Measurements from ENCODE around the gene CHMP3. TPM values are rescaled to one million over a fixed set of nuclear protein-coding genes. Genes with fewer than 3 reads are reported as not detected.

The CHMP3 gene
- total RNA-seq, 1 experiment from 2014 or later, result 22.7 TPM

DNA sequence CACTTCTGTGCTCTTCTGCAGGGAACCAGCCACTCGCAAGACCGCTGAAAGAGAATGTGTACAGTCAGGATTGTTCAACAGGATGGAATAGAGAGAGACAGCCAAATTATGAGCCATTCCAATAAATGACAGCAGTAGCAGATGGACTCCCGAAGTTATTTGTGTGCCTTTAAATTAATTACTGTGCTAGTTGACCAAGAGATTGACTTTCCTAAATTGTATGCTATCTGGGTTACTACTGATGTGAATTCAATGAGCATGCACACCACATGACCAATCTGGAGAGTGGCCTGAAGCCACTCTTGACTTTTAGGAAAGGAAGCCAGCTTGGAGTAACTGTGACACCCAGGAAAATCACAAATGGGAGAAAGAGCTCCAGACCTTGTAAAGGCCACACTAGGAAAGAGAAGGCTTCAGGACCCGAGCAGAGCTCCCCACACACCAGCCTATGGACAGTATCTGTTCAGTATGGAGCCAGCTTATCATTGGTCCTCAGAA is 52.8 kb downstream of the CHMP3 start:
- Mint-ChIP-seq H3K27me3 (ENCODE audit: low read depth) (no peaks in the 10 kb centered on the region), H3K9me3 (no peaks in the 10 kb centered on the region), H3K36me3 (peaks cover 6% of the 10 kb centered on the region), H3K4me1 (no peaks in the 10 kb centered on the region), H3K27ac (no peak overlapping the region), H3K4me3 (no peak overlapping the region)
- CTCF ChIA-PET, result no interaction called here
- DNase-seq (ENCODE audit: low spot score), result no peak
- ATAC-seq, result no peak
- POLR2A ChIA-PET, result no interaction called here
- TF ChIP-seq JUN (CRISPR knock-in tag; IDR thresholded peaks at IDR 0.05) (no peak), ZBTB21 (CRISPR knock-in tag; IDR thresholded peaks at IDR 0.05; ENCODE audit: borderline replicate concordance) (no peak), ESRRA (CRISPR knock-in tag; IDR thresholded peaks at IDR 0.05; ENCODE audit: borderline replicate concordance) (no peak)

- POLR2A ChIA-PET, result interaction anchor here (0.5 kb wide), 1 partner anchor 75 kb away, joined by 3 read pairs; no protein-coding TSS in a partner anchor
- no peak for DNase-seq (ENCODE audit: low spot score)
- ATAC-seq, result no peak
- peaks cover 25% of the 10 kb centered on the region for H3K36me3 Mint-ChIP-seq
- CTCF ChIA-PET, result no interaction called here
- H3K9me3 Mint-ChIP-seq, result peaks cover 6% of the 10 kb centered on the region
- H3K27ac Mint-ChIP-seq, result no peak overlapping the region
- H3K4me3 Mint-ChIP-seq, result no peak overlapping the region
- TF ChIP-seq FOXJ3 (CRISPR knock-in tag; IDR thresholded peaks at IDR 0.05; ENCODE audit: borderline replicate concordance) (no peak), ELF4 (CRISPR knock-in tag; IDR thresholded peaks at IDR 0.05; ENCODE audit: low read depth) (no peak), ZNF671 (CRISPR knock-in tag; IDR thresholded peaks at IDR 0.05) (no peak), E2F1 (CRISPR knock-in tag; IDR thresholded peaks at IDR 0.05) (no peak), PREB (CRISPR knock-in tag; IDR thresholded peaks at IDR 0.05; ENCODE audit: borderline replicate concordance) (no peak), ZNF232 (CRISPR knock-in tag; IDR thresholded peaks at IDR 0.05) (no peak), USF1 (CRISPR knock-in tag; IDR thresholded peaks at IDR 0.05) (no peak), ZNF219 (CRISPR knock-in tag; IDR thresholded peaks at IDR 0.05; ENCODE audit: borderline replicate concordance) (no peak), SMAD3 (CRISPR knock-in tag; IDR thresholded peaks at IDR 0.05; ENCODE audit: borderline replicate concordance) (no peak), NFYB (CRISPR knock-in tag; conservative IDR thresholded peaks at IDR 0.05; ENCODE audit: low read depth) (no peak), ZBTB21 (CRISPR knock-in tag; IDR thresholded peaks at IDR 0.05; ENCODE audit: borderline replicate concordance) (no peak), ZNF416 (CRISPR knock-in tag; IDR thresholded peaks at IDR 0.05) (no peak), MYBL2 (CRISPR knock-in tag; IDR thresholded peaks at IDR 0.05) (no peak), GTF2I (CRISPR knock-in tag; conservative IDR thresholded peaks at IDR 0.05) (no peak)
- TF ChIP-seq, protein P1, sequence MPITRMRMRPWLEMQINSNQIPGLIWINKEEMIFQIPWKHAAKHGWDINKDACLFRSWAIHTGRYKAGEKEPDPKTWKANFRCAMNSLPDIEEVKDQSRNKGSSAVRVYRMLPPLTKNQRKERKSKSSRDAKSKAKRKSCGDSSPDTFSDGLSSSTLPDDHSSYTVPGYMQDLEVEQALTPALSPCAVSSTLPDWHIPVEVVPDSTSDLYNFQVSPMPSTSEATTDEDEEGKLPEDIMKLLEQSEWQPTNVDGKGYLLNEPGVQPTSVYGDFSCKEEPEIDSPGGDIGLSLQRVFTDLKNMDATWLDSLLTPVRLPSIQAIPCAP (CRISPR knock-in tag; IDR thresholded peaks at IDR 0.05), result no peak
- TF ChIP-seq, protein P2, sequence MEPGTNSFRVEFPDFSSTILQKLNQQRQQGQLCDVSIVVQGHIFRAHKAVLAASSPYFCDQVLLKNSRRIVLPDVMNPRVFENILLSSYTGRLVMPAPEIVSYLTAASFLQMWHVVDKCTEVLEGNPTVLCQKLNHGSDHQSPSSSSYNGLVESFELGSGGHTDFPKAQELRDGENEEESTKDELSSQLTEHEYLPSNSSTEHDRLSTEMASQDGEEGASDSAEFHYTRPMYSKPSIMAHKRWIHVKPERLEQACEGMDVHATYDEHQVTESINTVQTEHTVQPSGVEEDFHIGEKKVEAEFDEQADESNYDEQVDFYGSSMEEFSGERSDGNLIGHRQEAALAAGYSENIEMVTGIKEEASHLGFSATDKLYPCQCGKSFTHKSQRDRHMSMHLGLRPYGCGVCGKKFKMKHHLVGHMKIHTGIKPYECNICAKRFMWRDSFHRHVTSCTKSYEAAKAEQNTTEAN (CRISPR knock-in tag; IDR thresholded peaks at IDR 0.05), result no peak
- TF ChIP-seq, protein P3, sequence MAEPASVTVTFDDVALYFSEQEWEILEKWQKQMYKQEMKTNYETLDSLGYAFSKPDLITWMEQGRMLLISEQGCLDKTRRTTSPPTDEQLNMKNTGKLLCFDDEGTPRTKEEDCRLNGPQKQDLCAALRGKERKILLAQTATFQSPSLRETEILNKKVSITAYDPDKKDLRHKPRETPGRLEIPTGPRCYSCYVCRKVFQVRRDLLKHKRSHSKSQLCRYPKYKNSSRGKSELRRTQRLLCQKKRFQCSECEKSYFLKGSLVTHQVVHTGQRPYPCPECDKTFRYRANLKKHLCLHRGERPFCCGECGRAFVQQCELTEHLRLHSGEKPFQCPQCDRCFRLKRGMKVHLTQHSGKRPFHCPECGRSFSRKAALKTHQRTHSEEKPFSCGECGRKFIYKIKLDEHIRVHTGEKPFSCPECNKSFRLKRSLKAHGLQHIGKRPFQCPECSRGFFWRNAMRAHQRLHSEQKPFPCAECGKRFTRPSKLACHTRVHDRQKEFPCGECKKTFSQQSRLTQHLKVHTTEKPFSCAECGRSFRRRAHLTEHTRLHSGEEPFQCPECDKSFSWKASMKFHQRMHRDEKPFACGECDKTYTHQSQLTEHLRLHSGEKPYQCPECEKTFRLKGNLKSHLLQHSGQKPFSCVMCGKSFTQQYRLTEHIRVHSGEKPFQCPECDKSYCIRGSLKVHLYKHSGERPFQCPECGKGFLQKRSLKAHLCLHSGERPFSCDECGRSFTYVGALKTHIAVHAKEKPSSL (CRISPR knock-in tag; conservative IDR thresholded peaks at IDR 0.05), result no peak
- no peaks in the 10 kb centered on the region for H3K4me1 Mint-ChIP-seq
- no peaks in the 10 kb centered on the region for H3K27me3 Mint-ChIP-seq (ENCODE audit: low read depth)
These were observed 55.6 kb downstream of the CHMP3 start for GRCh38 chr2:86507600-86507999.
